ENCODE results near the gene TMEM117. TPM values are rescaled to one million over a fixed set of nuclear protein-coding genes. Genes with fewer than 3 reads are reported as not detected.
"Not testable (repeated sequence)": the region's sequence is repeated elsewhere in the genome, so short reads cannot be mapped to it uniquely, and the experiment has no call there.

TMEM117 gene
- total RNA-seq, 1 donor from 2014 or later = 11.6 TPM

DNA sequence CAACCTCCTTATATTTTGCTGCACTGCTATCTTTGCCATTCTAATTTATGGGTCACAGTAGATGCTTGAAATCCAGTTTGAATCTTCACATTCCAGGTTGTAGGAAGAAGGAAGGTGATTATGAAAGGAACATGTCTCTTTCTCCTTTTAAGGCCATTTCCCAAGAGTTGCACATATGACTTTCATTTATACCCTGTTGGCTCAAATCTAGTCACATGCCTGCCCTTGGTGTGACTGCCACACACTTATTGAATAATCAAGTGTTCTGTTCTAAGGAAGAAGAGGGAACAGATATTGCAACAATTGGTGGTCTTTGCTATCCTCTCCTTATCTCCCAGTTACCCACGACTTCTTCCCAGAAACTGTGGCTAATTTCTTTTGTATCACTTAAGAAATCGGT, 404.3 kb downstream of the TMEM117 start:
- TF ChIP-seq, protein P1, sequence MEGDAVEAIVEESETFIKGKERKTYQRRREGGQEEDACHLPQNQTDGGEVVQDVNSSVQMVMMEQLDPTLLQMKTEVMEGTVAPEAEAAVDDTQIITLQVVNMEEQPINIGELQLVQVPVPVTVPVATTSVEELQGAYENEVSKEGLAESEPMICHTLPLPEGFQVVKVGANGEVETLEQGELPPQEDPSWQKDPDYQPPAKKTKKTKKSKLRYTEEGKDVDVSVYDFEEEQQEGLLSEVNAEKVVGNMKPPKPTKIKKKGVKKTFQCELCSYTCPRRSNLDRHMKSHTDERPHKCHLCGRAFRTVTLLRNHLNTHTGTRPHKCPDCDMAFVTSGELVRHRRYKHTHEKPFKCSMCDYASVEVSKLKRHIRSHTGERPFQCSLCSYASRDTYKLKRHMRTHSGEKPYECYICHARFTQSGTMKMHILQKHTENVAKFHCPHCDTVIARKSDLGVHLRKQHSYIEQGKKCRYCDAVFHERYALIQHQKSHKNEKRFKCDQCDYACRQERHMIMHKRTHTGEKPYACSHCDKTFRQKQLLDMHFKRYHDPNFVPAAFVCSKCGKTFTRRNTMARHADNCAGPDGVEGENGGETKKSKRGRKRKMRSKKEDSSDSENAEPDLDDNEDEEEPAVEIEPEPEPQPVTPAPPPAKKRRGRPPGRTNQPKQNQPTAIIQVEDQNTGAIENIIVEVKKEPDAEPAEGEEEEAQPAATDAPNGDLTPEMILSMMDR (IDR thresholded peaks at IDR 0.05; ENCODE audit: unreplicated experiment) = no peak
- peaks cover 4% of the 10 kb centered on the region for H3K9me3 Mint-ChIP-seq (ENCODE audit: low read depth)
- H3K4me1 Mint-ChIP-seq (ENCODE audit: low read depth) = no peaks in the 10 kb centered on the region
- H3K36me3 Mint-ChIP-seq (ENCODE audit: insufficient read depth) = peaks cover 2% of the 10 kb centered on the region
- H3K27ac Mint-ChIP-seq = no peak overlapping the region
- H3K4me3 Mint-ChIP-seq (ENCODE audit: low read depth) = no peak overlapping the region
- H3K27me3 Mint-ChIP-seq = no peaks in the 10 kb centered on the region
- no peak for DNase-seq (ENCODE audit: low spot score, unreplicated experiment)

DNA sequence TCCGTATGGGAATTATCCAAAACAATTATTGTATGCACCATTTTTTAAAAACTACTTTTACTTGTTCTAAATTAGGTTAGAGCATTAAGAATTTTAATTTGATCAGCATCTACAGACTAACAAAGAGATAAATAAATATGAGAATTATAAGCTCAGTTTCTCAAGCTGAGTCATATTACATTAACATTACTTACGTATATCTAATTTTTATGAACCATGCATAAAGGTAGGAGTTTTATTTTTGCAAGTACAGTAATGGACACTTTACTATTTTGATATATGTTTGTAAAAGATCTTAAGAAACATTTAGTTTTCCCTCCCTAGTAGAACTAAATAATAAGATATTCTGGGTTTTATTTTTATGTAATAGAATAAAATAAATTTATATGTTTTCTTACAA, 410.1 kb downstream of the TMEM117 start:
- no peak overlapping the region for H3K4me3 Mint-ChIP-seq (ENCODE audit: low read depth)
- no peak overlapping the region for H3K27ac Mint-ChIP-seq
- TF ChIP-seq, protein P1 (IDR thresholded peaks at IDR 0.05; ENCODE audit: unreplicated experiment) = no peak
- peaks cover 2% of the 10 kb centered on the region for H3K36me3 Mint-ChIP-seq (ENCODE audit: insufficient read depth)
- no peak for DNase-seq (ENCODE audit: low spot score, unreplicated experiment)
- H3K9me3 Mint-ChIP-seq (ENCODE audit: low read depth) = peaks cover 4% of the 10 kb centered on the region
- H3K4me1 Mint-ChIP-seq (ENCODE audit: low read depth) = no peaks in the 10 kb centered on the region
- no peaks in the 10 kb centered on the region for H3K27me3 Mint-ChIP-seq

DNA sequence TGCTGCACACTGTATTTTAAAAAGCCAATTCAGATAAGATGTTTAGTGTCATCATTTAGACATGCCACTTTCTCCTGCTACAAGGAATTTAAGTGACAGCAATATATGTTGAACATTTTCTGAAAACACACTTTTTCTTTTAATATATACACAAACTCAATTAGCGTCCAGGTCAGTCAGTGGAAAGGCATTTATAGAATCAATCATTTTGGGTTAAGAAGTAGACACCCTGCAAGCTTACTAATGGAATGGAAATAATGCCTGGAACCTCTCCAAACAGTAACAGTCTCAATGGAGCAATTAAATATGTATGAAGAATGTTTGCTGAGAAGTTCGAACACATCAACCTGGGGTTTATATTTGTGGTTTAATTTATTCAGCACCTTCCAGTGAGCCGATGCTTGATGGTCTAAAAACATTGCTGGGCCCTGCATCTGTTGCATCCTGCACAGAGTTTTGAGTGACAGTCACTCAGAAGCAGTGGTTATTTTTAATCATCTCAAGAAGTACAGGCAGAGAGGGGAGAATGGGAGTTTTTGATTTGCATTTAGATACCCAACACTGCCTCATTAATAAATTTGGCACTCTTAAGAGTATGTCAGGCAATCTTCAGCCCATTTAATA, 410.7 kb downstream of the TMEM117 start:
- TF ChIP-seq, protein P1 (IDR thresholded peaks at IDR 0.05; ENCODE audit: unreplicated experiment) = no peak
- peaks cover 4% of the 10 kb centered on the region for H3K9me3 Mint-ChIP-seq (ENCODE audit: low read depth)
- H3K4me3 Mint-ChIP-seq (ENCODE audit: low read depth) = no peak overlapping the region
- no peaks in the 10 kb centered on the region for H3K4me1 Mint-ChIP-seq (ENCODE audit: low read depth)
- DNase-seq (ENCODE audit: low spot score, unreplicated experiment) = no peak
- peaks cover 2% of the 10 kb centered on the region for H3K36me3 Mint-ChIP-seq (ENCODE audit: insufficient read depth)
- H3K27me3 Mint-ChIP-seq = no peaks in the 10 kb centered on the region
- H3K27ac Mint-ChIP-seq = no peak overlapping the region

DNA sequence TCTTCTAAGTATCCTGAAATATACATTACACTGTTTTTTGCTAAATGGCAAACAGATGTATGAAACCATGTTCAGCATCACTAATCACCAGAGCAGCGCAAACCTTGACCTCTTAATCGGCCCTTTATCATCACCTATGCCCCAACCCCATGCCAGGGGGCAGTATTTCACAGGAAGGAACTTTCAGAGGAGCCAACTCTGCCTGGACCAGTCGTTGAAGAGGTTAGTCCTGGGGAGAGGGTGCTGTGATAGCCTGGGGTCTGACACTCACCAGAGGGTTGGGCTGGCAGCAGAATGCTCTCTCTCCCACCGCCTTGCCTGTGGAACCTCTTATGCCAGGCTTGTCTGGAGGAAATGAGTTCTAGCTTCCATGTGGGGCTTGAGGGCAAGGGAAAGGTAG, 411.7 kb downstream of the TMEM117 start:
- no peak for DNase-seq (ENCODE audit: low spot score, unreplicated experiment)
- H3K27ac Mint-ChIP-seq = no peak overlapping the region
- peaks cover 2% of the 10 kb centered on the region for H3K36me3 Mint-ChIP-seq (ENCODE audit: insufficient read depth)
- TF ChIP-seq, protein P1 (IDR thresholded peaks at IDR 0.05; ENCODE audit: unreplicated experiment) = peak; percentile 22
- no peaks in the 10 kb centered on the region for H3K27me3 Mint-ChIP-seq
- H3K4me3 Mint-ChIP-seq (ENCODE audit: low read depth) = no peak overlapping the region
- H3K9me3 Mint-ChIP-seq (ENCODE audit: low read depth) = peaks cover 4% of the 10 kb centered on the region
- H3K4me1 Mint-ChIP-seq (ENCODE audit: low read depth) = no peaks in the 10 kb centered on the region

DNA sequence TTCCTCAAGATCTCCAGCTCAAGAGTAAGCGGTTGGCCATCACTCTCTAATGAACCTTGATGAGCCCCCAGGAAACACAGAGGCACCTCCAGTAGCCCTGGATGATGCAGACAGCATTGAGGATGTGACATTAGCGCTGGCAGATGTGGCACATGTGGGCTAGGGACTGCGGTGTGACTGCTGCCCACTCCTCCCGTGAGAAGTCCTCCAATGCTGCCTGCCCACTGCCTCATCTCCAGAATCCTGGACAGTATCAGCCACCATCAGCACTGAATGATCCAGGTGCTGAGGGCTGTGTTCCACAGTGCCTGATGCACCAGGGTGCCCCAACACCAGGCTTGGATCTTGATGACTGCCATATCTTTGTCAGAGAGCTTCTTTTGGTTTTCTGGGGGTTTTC, 412.6 kb downstream of the TMEM117 start:
- no peaks in the 10 kb centered on the region for H3K4me1 Mint-ChIP-seq (ENCODE audit: low read depth)
- DNase-seq (ENCODE audit: low spot score, unreplicated experiment) = no peak
- H3K9me3 Mint-ChIP-seq (ENCODE audit: low read depth) = no peaks in the 10 kb centered on the region
- H3K4me3 Mint-ChIP-seq (ENCODE audit: low read depth) = no peak overlapping the region
- no peaks in the 10 kb centered on the region for H3K27me3 Mint-ChIP-seq
- H3K27ac Mint-ChIP-seq = no peak overlapping the region
- TF ChIP-seq, protein P1 (IDR thresholded peaks at IDR 0.05; ENCODE audit: unreplicated experiment) = no peak
- H3K36me3 Mint-ChIP-seq (ENCODE audit: insufficient read depth) = no peaks in the 10 kb centered on the region

DNA sequence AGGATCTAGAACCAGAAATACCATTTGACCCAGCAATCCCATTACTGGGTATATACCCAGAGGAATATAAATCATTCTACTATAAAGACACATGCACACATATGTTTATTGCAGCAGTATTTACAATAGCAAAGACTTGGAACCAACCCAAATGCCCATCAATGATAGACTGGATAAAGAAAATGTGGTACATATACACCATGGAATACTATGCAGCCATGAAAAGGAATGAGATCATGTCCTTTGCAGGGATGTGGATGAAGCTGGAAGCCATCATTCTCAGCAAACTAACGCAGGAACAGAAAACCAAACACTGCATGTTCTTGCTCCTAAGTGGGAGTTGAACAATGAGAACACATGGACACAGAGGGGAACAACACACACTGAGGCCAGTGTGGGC, 414.6 kb downstream of the TMEM117 start:
- H3K36me3 Mint-ChIP-seq (ENCODE audit: insufficient read depth); DNase-seq (ENCODE audit: low spot score, unreplicated experiment); H3K27ac Mint-ChIP-seq; H3K4me1 Mint-ChIP-seq (ENCODE audit: low read depth); H3K4me3 Mint-ChIP-seq (ENCODE audit: low read depth); H3K9me3 Mint-ChIP-seq (ENCODE audit: low read depth); H3K27me3 Mint-ChIP-seq: not testable (repeated sequence)

Measured in progenitor cell of endocrine pancreas (in vitro differentiated cells).